Measurements from ENCODE around the gene ELAVL2. TPM values are rescaled to one million over a fixed set of nuclear protein-coding genes. Genes with fewer than 3 reads are reported as not detected.

ELAVL2 gene
- total and polyA plus RNA-seq, 9 of the 15 experiments (the other 6 are each of a cell fraction or from before 2014, with no cell fraction given) = not detected

DNA sequence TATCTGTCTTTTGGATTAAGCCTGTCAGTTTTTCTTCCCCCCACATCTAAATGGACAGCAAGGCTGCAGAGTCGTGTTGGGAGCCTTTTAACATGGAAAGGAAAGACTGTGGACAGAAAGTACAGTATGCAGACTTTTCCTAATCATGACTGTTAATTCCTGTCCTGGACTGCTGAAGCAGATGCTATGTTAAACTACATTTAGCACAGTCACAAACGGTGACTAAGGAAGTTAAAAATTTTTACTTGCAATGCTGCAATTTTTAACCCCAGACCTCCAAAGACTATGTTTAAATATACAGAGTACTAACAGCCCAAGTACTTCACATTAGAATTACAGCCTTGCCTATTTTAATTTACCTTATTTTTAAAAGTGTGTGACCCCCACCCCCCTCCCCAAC, 51.8 kb downstream of the ELAVL2 start:
- FAIRE-seq = no peak
- no peak overlapping the region for H3K4me3 ChIP-seq
- no peak overlapping the region for H2AFZ ChIP-seq (ENCODE audit: low read depth, low read length)
- no peaks in the 10 kb centered on the region for H3K79me2 ChIP-seq (ENCODE audit: control insufficient read depth, insufficient read depth, low read length)
- H3K4me2 ChIP-seq (ENCODE audit: insufficient read depth, low read length) = no peak overlapping the region
- H3K9ac ChIP-seq (ENCODE audit: insufficient read depth in 1 of 2, low read depth in 2 of 2, low read length in 2 of 2) = no peak overlapping the region
- WGBS (ENCODE audit: insufficient coverage, low coverage, missing lambda C conversion rate) = no CpG with 5 or more reads among the region's 2 CpGs
- no peaks in the 10 kb centered on the region for H3K27me3 ChIP-seq (ENCODE audit: control insufficient read depth in 2 of 2, insufficient read depth in 2 of 2, low read length in 2 of 2)
- H3K4me1 ChIP-seq (replicated peaks in 1 of 2; ENCODE audit: control insufficient read depth in 2 of 2, insufficient read depth in 2 of 2, low read length in 2 of 2) = no peaks in the 10 kb centered on the region
- DNase-seq (ENCODE audit: extremely low read depth in 1 of 4, low spot score in 3 of 4) = no peak
- no peaks in the 10 kb centered on the region for H4K20me1 ChIP-seq (replicated peaks; ENCODE audit: control insufficient read depth, insufficient read depth, low read length)
- no peaks in the 10 kb centered on the region for H3K36me3 ChIP-seq (ENCODE audit: control insufficient read depth, insufficient read depth, low read length)
- no peak for ATAC-seq
- no peak overlapping the region for H3K27ac ChIP-seq (ENCODE audit: extremely low read depth, low read depth, low read length)
- TF ChIP-seq PHF8 (IDR thresholded peaks at IDR 0.05; ENCODE audit: borderline replicate concordance, low read length) (no peak), KAT7 (CRISPR knock-in tag; IDR thresholded peaks at IDR 0.05; ENCODE audit: borderline replicate concordance) (no peak), RBM25 (IDR thresholded peaks at IDR 0.05; ENCODE audit: low read depth, low read length, severe bottlenecking) (no peak), ZBTB1 (CRISPR knock-in tag; IDR thresholded peaks at IDR 0.05; ENCODE audit: borderline replicate concordance, low read depth) (no peak), MCM2 (IDR thresholded peaks at IDR 0.05; ENCODE audit: low read depth) (no peak), CHCHD3 (CRISPR knock-in tag; IDR thresholded peaks at IDR 0.05) (no peak)
- TF ChIP-seq, protein P1, sequence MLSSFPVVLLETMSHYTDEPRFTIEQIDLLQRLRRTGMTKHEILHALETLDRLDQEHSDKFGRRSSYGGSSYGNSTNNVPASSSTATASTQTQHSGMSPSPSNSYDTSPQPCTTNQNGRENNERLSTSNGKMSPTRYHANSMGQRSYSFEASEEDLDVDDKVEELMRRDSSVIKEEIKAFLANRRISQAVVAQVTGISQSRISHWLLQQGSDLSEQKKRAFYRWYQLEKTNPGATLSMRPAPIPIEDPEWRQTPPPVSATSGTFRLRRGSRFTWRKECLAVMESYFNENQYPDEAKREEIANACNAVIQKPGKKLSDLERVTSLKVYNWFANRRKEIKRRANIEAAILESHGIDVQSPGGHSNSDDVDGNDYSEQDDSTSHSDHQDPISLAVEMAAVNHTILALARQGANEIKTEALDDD (IDR thresholded peaks at IDR 0.05) = no peak
- TF ChIP-seq, protein P2, sequence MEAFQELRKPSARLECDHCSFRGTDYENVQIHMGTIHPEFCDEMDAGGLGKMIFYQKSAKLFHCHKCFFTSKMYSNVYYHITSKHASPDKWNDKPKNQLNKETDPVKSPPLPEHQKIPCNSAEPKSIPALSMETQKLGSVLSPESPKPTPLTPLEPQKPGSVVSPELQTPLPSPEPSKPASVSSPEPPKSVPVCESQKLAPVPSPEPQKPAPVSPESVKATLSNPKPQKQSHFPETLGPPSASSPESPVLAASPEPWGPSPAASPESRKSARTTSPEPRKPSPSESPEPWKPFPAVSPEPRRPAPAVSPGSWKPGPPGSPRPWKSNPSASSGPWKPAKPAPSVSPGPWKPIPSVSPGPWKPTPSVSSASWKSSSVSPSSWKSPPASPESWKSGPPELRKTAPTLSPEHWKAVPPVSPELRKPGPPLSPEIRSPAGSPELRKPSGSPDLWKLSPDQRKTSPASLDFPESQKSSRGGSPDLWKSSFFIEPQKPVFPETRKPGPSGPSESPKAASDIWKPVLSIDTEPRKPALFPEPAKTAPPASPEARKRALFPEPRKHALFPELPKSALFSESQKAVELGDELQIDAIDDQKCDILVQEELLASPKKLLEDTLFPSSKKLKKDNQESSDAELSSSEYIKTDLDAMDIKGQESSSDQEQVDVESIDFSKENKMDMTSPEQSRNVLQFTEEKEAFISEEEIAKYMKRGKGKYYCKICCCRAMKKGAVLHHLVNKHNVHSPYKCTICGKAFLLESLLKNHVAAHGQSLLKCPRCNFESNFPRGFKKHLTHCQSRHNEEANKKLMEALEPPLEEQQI (IDR thresholded peaks at IDR 0.05) = no peak
- TF ChIP-seq, protein P3, sequence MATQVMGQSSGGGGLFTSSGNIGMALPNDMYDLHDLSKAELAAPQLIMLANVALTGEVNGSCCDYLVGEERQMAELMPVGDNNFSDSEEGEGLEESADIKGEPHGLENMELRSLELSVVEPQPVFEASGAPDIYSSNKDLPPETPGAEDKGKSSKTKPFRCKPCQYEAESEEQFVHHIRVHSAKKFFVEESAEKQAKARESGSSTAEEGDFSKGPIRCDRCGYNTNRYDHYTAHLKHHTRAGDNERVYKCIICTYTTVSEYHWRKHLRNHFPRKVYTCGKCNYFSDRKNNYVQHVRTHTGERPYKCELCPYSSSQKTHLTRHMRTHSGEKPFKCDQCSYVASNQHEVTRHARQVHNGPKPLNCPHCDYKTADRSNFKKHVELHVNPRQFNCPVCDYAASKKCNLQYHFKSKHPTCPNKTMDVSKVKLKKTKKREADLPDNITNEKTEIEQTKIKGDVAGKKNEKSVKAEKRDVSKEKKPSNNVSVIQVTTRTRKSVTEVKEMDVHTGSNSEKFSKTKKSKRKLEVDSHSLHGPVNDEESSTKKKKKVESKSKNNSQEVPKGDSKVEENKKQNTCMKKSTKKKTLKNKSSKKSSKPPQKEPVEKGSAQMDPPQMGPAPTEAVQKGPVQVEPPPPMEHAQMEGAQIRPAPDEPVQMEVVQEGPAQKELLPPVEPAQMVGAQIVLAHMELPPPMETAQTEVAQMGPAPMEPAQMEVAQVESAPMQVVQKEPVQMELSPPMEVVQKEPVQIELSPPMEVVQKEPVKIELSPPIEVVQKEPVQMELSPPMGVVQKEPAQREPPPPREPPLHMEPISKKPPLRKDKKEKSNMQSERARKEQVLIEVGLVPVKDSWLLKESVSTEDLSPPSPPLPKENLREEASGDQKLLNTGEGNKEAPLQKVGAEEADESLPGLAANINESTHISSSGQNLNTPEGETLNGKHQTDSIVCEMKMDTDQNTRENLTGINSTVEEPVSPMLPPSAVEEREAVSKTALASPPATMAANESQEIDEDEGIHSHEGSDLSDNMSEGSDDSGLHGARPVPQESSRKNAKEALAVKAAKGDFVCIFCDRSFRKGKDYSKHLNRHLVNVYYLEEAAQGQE (IDR thresholded peaks at IDR 0.05; ENCODE audit: borderline replicate concordance) = no peak
- TF ChIP-seq, protein P3 (CRISPR knock-in tag; IDR thresholded peaks at IDR 0.05; ENCODE audit: low read depth) = no peak
- no TSS peak for BruUV-seq (replicated peaks)
- ChIA-PET POLR2A (no interaction called here), CTCF (ENCODE audit: low intra/inter-chr PET ratio) (no interaction called here)
- no peaks in the 10 kb centered on the region for H3K9me3 ChIP-seq (replicated peaks; ENCODE audit: control insufficient read depth, insufficient read depth, low read depth, low read length)
- H3K9me1 ChIP-seq (ENCODE audit: control insufficient read depth, insufficient read depth, low read length) = no peaks in the 10 kb centered on the region
- in situ Hi-C loops (cut with MboI) (no loop called here), intact Hi-C loops (cut with micrococcal nuclease) (no loop called here)
